Uterus (tissue), 2 donors: ENCODE data around the gene TSPAN4.

Experiments used
- POLR2A ChIP-seq, 2 donors: fragments of 450-650 bp; IDR thresholded peaks; one replicate each; pipeline ENCODE4 v1.6.1; 2016; ENCODE audit warnings: antibody characterized with exemption in 2 of 2, mild to moderate bottlenecking in 1 of 2, moderate library complexity in 1 of 2
- TF ChIP-seq, protein P1 (sequence below), 4 experiments: fragments of 200-600 bp in 2 of 4; fragments of 450-650 bp in 2 of 4; sonication (generic) in 2 of 4; IDR thresholded peaks; one replicate each; pipeline ENCODE4 v1.5.1; 2016 to 2019; ENCODE audit warnings: antibody characterized with exemption in 4 of 4, mild to moderate bottlenecking in 2 of 4, moderate library complexity in 1 of 4

DNA sequence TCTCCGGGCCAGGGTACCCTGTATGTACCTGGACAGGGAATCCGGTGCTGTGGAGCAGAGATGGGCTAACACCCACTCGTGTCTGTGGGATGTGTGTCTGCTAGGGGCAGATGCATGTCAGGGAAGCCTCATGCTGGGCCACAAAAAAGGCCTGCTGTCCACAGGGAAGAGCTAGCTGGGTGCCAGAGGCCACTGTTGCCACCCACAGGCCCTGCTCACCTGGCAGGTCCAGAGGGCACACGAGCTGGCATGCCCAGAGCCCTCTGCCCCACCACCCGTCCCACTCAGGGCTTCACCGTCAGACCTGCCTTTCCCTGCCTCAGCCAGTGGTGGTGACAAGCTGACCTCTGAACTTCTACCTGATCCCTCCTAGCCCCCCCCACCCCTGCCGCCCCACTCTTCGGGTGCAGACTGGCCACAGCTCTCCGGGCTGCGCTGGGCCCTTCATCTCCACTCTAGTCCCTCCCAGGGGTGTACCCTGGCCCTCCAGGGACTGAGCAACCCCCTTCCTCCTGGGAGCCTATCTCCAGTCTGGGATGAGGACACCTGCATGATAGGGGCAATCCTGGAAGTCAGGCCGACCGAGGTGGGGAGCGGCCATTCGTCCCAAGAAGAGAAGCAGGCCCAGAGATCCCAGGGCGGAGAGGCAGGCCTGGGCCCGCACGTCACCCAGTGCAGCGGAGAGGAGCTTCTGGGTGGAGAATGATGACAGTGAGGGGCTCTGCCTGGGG is 45.9 kb upstream of the TSPAN4 start:
- TF ChIP-seq, protein P1, sequence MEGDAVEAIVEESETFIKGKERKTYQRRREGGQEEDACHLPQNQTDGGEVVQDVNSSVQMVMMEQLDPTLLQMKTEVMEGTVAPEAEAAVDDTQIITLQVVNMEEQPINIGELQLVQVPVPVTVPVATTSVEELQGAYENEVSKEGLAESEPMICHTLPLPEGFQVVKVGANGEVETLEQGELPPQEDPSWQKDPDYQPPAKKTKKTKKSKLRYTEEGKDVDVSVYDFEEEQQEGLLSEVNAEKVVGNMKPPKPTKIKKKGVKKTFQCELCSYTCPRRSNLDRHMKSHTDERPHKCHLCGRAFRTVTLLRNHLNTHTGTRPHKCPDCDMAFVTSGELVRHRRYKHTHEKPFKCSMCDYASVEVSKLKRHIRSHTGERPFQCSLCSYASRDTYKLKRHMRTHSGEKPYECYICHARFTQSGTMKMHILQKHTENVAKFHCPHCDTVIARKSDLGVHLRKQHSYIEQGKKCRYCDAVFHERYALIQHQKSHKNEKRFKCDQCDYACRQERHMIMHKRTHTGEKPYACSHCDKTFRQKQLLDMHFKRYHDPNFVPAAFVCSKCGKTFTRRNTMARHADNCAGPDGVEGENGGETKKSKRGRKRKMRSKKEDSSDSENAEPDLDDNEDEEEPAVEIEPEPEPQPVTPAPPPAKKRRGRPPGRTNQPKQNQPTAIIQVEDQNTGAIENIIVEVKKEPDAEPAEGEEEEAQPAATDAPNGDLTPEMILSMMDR (IDR thresholded peaks at IDR 0.05) = no peak
- no peak for TF ChIP-seq POLR2A (IDR thresholded peaks at IDR 0.05)
